HEK293T (cell line): Measurements from ENCODE around the gene NKD2.

Source experiments
- ARNT ChIP-seq: fragments of 450-650 bp; IDR thresholded peaks from 2 replicates; pipeline ENCODE4 v1.6.1; 2017; ENCODE audit warnings: mild to moderate bottlenecking
- BHLHE40 ChIP-seq: fragments of 450-650 bp; IDR thresholded peaks from 2 replicates; pipeline ENCODE4 v1.6.1; 2016; ENCODE audit warnings: mild to moderate bottlenecking, moderate library complexity, borderline replicate concordance
- ELF4 ChIP-seq: fragments of 450-650 bp; IDR thresholded peaks from 2 replicates; pipeline ENCODE4 v1.6.1; 2017; ENCODE audit warnings: antibody characterized with exemption
- FOXA1 ChIP-seq: fragments of 450-650 bp; IDR thresholded peaks from 2 replicates; pipeline ENCODE4 v1.6.1; 2016; ENCODE audit warnings: mild to moderate bottlenecking
- FOXK2 ChIP-seq: fragments of 450-650 bp; IDR thresholded peaks from 2 replicates; pipeline ENCODE4 v1.6.1; 2016; ENCODE audit warnings: mild to moderate bottlenecking
- FOXM1 ChIP-seq: fragments of 450-650 bp; IDR thresholded peaks from 2 replicates; pipeline ENCODE4 v1.6.1; 2017; ENCODE audit warnings: mild to moderate bottlenecking, borderline replicate concordance
- LEF1 ChIP-seq: fragments of 450-650 bp; IDR thresholded peaks from 2 replicates; pipeline ENCODE4 v1.6.1; 2017; ENCODE audit warnings: mild to moderate bottlenecking, borderline replicate concordance
- NFRKB ChIP-seq: fragments of 450-650 bp; IDR thresholded peaks from 2 replicates; pipeline ENCODE4 v1.6.1; 2016; ENCODE audit warnings: mild to moderate bottlenecking, moderate library complexity
- SP1 ChIP-seq: fragments of 450-650 bp; IDR thresholded peaks from 2 replicates; pipeline ENCODE4 v1.6.1; 2017
- SUZ12 ChIP-seq: fragments of 450-650 bp; IDR thresholded peaks from 2 replicates; pipeline ENCODE4 v1.6.1; 2016; ENCODE audit warnings: mild to moderate bottlenecking
- ZNF384 ChIP-seq: fragments of 450-650 bp; IDR thresholded peaks from 2 replicates; pipeline ENCODE4 v1.6.1; 2016
- TF ChIP-seq, protein P1 (sequence below): fragments of 450-650 bp; IDR thresholded peaks from 2 replicates; pipeline ENCODE4 v1.6.1; 2016

DNA sequence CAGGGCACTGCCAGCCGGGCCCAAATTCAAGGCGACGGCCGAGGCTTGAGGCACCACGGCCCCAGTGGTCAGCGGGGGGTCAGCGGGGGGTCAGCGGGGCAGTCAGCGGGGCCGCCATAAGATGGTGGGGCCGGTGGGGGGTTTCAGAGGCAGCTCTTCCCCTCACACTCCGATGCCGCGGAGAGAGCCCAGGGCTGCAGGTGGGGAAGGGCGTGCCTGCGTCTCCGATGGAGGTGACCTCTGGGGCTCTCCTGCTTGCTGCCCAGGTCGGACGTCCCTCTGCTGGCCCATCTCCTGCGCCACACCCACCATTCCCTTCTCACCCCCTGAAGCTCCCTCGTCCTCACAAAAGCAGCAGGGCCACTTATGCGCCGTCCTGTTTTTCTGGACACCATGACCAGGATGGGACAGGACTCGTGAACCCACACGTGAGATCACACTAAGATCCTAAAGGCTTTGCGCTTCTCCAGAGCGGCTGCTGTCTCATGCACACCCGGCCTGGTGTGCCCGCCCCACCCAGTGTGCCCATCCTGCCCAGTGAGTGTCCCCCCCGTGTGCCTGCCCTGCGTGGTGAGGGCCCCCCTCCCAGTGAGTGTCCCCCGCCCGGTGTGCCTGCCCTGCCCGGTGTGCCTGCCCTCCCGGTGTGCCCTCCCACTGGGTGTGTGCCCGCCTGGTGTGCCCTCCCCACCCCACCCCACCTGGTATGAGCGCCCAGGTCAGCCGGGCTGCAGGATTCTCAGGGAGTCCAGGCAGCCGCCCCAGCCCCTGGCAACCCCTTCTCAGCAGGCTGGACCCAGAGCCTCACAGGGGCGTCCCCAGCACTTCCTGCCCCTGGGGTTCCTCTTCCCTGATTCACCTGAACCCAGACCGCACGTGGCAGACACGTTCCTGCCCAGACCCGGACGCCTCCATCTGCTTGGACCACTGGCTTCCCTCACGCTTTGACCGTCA is 48.7 kb upstream of the NKD2 start:
- TF ChIP-seq ARNT (no peak), ELF4 (no peak), BHLHE40 (no peak), FOXM1 (no peak), SP1 (no peak), FOXK2 (no peak), SUZ12 (no peak), ZNF384 (no peak), LEF1 (no peak), NFRKB (no peak), FOXA1 (no peak)
- TF ChIP-seq, protein P1, sequence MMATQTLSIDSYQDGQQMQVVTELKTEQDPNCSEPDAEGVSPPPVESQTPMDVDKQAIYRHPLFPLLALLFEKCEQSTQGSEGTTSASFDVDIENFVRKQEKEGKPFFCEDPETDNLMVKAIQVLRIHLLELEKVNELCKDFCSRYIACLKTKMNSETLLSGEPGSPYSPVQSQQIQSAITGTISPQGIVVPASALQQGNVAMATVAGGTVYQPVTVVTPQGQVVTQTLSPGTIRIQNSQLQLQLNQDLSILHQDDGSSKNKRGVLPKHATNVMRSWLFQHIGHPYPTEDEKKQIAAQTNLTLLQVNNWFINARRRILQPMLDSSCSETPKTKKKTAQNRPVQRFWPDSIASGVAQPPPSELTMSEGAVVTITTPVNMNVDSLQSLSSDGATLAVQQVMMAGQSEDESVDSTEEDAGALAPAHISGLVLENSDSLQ, result no peak
